ENCODE results near the gene COX4I1. TPM values are rescaled to one million over a fixed set of nuclear protein-coding genes. Genes with fewer than 3 reads are reported as not detected.

The COX4I1 gene
- total and polyA plus RNA-seq, 2 of the 8 experiments (the other 6 are each of a cell fraction or from before 2014, with no cell fraction given), result 507 to 707 TPM

DNA sequence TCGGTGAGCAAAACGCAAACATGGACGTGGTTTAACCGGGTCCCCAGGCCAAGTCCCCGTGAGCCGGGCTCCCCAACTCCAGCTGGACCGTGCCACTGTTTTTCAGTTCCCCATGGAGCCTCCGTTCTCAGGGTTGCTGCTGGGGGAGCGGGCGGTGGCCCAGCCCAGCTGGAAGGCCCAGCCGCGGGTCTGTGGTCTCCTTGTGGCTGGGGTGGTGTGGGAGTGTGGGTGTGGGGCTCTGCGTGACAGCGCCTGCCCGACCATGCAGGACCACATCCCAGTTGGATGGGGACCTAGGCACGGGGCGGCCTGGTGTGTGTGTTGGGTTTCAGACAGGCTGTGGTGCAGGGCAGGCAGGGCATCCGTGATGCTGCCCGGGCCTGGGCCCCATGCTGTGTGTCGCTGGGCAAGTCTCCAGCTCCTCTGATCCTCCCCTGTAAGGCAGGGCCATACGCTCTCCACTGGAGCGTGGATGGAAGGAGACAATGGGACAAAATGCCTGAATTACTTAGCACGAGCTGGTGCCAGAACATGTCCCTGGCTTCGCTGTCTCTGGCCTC lies 40.3 kb downstream of the COX4I1 start:
- FAIRE-seq (no peak), DNase-seq (ENCODE audit: low read depth in 1 of 2, low spot score in 2 of 2) (no peak)
- Histone ChIP-seq H3K4me2 (ENCODE audit: insufficient read depth in 1 of 2, low read depth in 2 of 2, low read length in 2 of 2) (no peak overlapping the region), H4K5ac (ENCODE audit: insufficient read length, low read depth, low read length) (no peak overlapping the region), H3K23me2 (ENCODE audit: low read depth, low read length) (no peaks in the 10 kb centered on the region; the same call in 1 of the 2 replicates), H2BK120ac (replicated peaks; ENCODE audit: low read depth, low read length) (no peak overlapping the region), H4K91ac (replicated peaks; ENCODE audit: insufficient read length, low read length) (no peak overlapping the region), H2BK20ac (ENCODE audit: low read length) (no peak overlapping the region), H3K4me3 (ENCODE audit: extremely low read depth in 1 of 4, insufficient read depth in 2 of 4, low read depth in 3 of 4, low read length in 4 of 4) (no peak overlapping the region), H2AK5ac (ENCODE audit: low read depth, low read length) (no peak overlapping the region), H2AFZ (ENCODE audit: low read length) (no peak overlapping the region), H3K4me1 (replicated peaks in 1 of 4; ENCODE audit: control insufficient read depth in 3 of 4, insufficient read depth in 4 of 4, low read length in 3 of 4) (peaks cover 0 to 2% (median 0%) of the 10 kb centered on the region in 4 experiments; a peak in 1 of 7 replicates), H3K27ac (ENCODE audit: low read depth, low read length) (no peak overlapping the region), H3K36me3 (ENCODE audit: control insufficient read depth in 2 of 4, insufficient read depth in 4 of 4, low read length in 3 of 4) (no peaks in the 10 kb centered on the region), H4K8ac (ENCODE audit: extremely low read depth, insufficient read depth, low read length) (no peak overlapping the region; the same call in 1 of the 2 replicates), H3K14ac (ENCODE audit: insufficient read length) (no peak overlapping the region), H4K20me1 (replicated peaks in 1 of 2; ENCODE audit: control insufficient read depth in 1 of 2, insufficient read depth in 2 of 2, low read length in 2 of 2) (no peaks in the 10 kb centered on the region), H3K79me1 (ENCODE audit: low read depth, low read length) (no peaks in the 10 kb centered on the region), H3K9ac (replicated peaks in 1 of 4; ENCODE audit: extremely low read depth in 1 of 4, low read depth in 3 of 4, low read length in 3 of 4) (no peak overlapping the region), H3K27me3 (replicated peaks in 1 of 4; ENCODE audit: control insufficient read depth in 3 of 4, extremely low read depth in 1 of 4, insufficient read depth in 3 of 4, low read length in 3 of 4) (no peaks in the 10 kb centered on the region; a peak in 1 of 7 replicates), H3K56ac (replicated peaks; ENCODE audit: insufficient read length, low read depth, low read length) (no peak overlapping the region), H2BK15ac (ENCODE audit: low read length) (no peak overlapping the region), H3K4ac (replicated peaks; ENCODE audit: insufficient read length, low read depth, low read length) (no peak overlapping the region), H3K79me2 (ENCODE audit: control insufficient read depth in 1 of 2, insufficient read depth in 2 of 2, low read length in 2 of 2) (no peaks in the 10 kb centered on the region), H3K18ac (ENCODE audit: extremely low read depth, low read length) (no peak overlapping the region), H3K23ac (ENCODE audit: insufficient read length) (no peak overlapping the region), H2BK12ac (ENCODE audit: low read depth, low read length) (no peak overlapping the region), H3K9me3 (ENCODE audit: insufficient read depth in 2 of 2, low read depth in 1 of 2, low read length in 1 of 2) (no peaks in the 10 kb centered on the region), H2BK5ac (ENCODE audit: low read depth, low read length) (no peak overlapping the region)
- POLR2A ChIA-PET (ENCODE audit: partially characterized antibody), result no interaction called here
- CTCF ChIA-PET (ENCODE audit: partially characterized antibody), result interaction anchor here (1.0 to 2.0 kb wide), 2 partner anchors 19 to 148 kb away, joined by 3 to 9 read pairs; no protein-coding TSS in a partner anchor
- WGBS, 2 experiments (ENCODE audit: extremely low coverage in 1 of 2, insufficient coverage in 1 of 2, insufficient read length in 1 of 2, insufficient replicate concordance in 2 of 2, low coverage in 1 of 2, low lambda C conversion rate in 2 of 2, missing lambda C conversion rate in 1 of 2), result 90% methylated on average over 20 of the region's 24 CpGs; no CpG with 5 or more reads in 1 of the 2 experiments
- TF ChIP-seq CBX8 (IDR thresholded peaks at IDR 0.05; ENCODE audit: borderline replicate concordance, low read depth, low read length) (no peak), TAF1 (IDR thresholded peaks at IDR 0.05; ENCODE audit: low read depth, low read length) (no peak), TAF7 (optimal IDR thresholded peaks at IDR 0.05; ENCODE audit: borderline replicate concordance, low read depth, low read length) (no peak), KDM1A (IDR thresholded peaks at IDR 0.05; ENCODE audit: borderline replicate concordance, low read length) (no peak), CHD2 (IDR thresholded peaks at IDR 0.05; ENCODE audit: low read length) (no peak), SAP30 (IDR thresholded peaks at IDR 0.05; ENCODE audit: insufficient read depth, insufficient replicate concordance, low read length) (no peak), KDM4A (IDR thresholded peaks at IDR 0.05; ENCODE audit: low read depth, low read length, severe bottlenecking) (no peak), RBBP5 (IDR thresholded peaks at IDR 0.05; ENCODE audit: borderline replicate concordance, low read depth, low read length) (no peak), GABPA (IDR thresholded peaks at IDR 0.05; ENCODE audit: borderline replicate concordance, insufficient read depth, low read length) (no peak), CHD1 (IDR thresholded peaks at IDR 0.05; ENCODE audit: low read depth, low read length) (no peak), HDAC6 (IDR thresholded peaks at IDR 0.05; ENCODE audit: low read depth, low read length) (no peak)
- TF ChIP-seq, protein P1, sequence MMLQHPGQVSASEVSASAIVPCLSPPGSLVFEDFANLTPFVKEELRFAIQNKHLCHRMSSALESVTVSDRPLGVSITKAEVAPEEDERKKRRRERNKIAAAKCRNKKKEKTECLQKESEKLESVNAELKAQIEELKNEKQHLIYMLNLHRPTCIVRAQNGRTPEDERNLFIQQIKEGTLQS (IDR thresholded peaks at IDR 0.05; ENCODE audit: insufficient read depth, low read depth, low read length), result no peak
